Measurements from ENCODE around the gene IZUMO4. TPM values are rescaled to one million over a fixed set of nuclear protein-coding genes. Genes with fewer than 3 reads are reported as not detected.

Gene IZUMO4
- total RNA-seq, 4 donors from 2014 or later: 0.25 to 8.8 (median 4.3) TPM

- no peak for DNase-seq (ENCODE audit: low spot score in 2 of 2)
- intact Hi-C loops (cut with DNase I; ENCODE audit: low total_unique reads): no loop called here
- no peak overlapping the region for H3K4me3 ChIP-seq (ENCODE audit: low read depth, poor library complexity, severe bottlenecking)
- TF ChIP-seq, protein P1, sequence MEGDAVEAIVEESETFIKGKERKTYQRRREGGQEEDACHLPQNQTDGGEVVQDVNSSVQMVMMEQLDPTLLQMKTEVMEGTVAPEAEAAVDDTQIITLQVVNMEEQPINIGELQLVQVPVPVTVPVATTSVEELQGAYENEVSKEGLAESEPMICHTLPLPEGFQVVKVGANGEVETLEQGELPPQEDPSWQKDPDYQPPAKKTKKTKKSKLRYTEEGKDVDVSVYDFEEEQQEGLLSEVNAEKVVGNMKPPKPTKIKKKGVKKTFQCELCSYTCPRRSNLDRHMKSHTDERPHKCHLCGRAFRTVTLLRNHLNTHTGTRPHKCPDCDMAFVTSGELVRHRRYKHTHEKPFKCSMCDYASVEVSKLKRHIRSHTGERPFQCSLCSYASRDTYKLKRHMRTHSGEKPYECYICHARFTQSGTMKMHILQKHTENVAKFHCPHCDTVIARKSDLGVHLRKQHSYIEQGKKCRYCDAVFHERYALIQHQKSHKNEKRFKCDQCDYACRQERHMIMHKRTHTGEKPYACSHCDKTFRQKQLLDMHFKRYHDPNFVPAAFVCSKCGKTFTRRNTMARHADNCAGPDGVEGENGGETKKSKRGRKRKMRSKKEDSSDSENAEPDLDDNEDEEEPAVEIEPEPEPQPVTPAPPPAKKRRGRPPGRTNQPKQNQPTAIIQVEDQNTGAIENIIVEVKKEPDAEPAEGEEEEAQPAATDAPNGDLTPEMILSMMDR (IDR thresholded peaks at IDR 0.05): no peak
- TF ChIP-seq POLR2A (IDR thresholded peaks at IDR 0.05): no peak
- 75 to 79% methylated on average over 24 of the region's 24 CpGs for WGBS, 2 donors
Measured at GRCh38 chr19:2053601-2054389, 42.9 kb upstream of the IZUMO4 start.

DNA sequence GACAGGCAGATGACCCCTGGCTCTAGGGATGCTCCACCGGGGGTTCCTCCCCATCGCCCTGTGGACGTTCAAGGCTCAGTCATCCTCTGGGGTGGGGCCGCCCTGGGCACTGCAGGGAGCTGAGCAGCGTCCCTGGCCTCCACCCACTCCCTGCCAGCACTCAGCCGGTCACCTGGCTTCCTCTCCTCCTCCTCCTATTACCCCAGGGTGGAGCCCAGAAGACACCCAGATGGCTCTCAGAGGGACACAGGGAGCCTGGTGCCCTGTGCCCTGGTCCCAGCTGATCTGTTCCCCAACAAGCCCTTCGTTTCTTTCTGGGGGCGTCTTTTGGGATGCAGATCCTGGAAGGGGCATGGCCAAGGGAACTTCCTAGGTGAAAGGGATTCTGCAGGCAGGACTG is 42.0 kb upstream of the IZUMO4 start:
- intact Hi-C loops (cut with DNase I; ENCODE audit: low total_unique reads): no loop called here
- no peak for TF ChIP-seq POLR2A (IDR thresholded peaks at IDR 0.05)
- TF ChIP-seq, protein P1 (IDR thresholded peaks at IDR 0.05): no peak
- WGBS, 2 donors: 42 to 58% methylated on average over 7 to 8 of the region's 8 CpGs
- H3K4me3 ChIP-seq (ENCODE audit: low read depth, poor library complexity, severe bottlenecking): no peak overlapping the region
- DNase-seq (ENCODE audit: low spot score in 2 of 2): no peak

DNA sequence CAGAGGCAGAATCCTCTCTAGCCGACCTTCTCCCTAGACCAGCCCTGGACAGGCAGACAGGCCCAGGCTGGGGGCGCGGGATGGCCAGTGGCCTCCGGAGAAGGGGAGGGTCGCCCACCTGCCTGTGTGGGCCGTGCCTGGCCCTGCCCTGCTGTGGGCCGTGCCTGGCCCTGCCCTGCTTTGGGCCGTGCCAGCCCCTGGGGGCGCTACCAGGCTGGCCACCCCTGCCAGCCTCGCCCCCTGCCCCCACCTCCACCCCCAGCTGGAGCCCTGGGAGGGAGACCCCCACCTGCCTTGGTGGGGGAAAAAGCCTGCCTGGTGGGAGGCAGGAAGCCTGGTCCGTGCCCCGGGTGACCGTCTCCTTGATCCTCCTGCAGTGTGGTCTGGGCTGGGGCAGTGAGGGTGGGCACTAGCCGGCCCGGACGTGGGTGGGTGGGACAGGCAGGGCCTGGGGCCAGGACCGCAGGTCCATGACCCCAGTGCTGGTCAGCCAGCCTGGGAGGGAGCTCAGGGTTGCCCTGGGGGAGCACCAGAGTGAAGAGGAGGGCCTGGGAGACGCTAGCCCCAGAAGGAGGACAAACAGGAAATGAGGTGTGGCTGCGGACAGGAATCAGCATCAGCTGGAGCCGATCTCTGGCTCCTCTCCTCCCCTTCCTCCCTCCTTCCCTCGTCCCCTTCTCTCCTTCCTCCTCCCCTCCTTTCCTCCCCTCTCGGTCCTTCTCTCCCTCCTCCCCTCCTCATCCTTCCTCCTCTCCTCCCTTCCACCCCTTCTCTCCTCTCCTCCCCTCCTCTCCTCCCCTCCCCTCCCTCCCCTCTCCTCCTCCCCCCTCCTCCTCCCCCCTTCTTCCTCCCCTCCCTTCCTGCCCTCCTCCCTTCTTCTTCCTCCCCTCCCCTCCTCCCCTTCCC is 40.5 kb upstream of the IZUMO4 start:
- 1 to 4% methylated on average over 10 of the region's 22 CpGs for WGBS, 2 donors
- TF ChIP-seq, protein P1 (IDR thresholded peaks at IDR 0.05): no peak
- TF ChIP-seq POLR2A (IDR thresholded peaks at IDR 0.05): no peak
- H3K4me3 ChIP-seq (ENCODE audit: low read depth, poor library complexity, severe bottlenecking): no peak overlapping the region
- peak; percentile 68 to 93 for DNase-seq (ENCODE audit: low spot score in 2 of 2)
- intact Hi-C loops (cut with DNase I; ENCODE audit: low total_unique reads): no loop called here

DNA sequence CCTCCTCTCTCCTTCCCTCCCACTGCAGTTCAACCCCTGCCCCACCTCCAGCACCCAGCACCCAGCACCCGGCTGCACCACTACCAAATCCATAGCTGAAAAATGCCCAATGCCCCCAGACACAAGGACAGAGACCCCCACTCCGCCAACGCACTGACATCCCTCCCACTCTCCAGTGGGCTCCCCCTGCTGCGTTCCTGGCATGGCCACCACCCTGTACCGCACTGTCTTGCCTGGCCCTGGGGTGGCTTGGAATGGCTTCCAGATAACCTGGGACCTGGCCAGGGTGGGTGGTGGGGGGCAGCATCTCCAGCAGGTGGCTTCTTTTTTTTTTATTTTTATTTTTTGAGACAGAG is 39.9 kb upstream of the IZUMO4 start:
- H3K4me3 ChIP-seq (ENCODE audit: low read depth, poor library complexity, severe bottlenecking): no peak overlapping the region
- intact Hi-C loops (cut with DNase I; ENCODE audit: low total_unique reads): no loop called here
- DNase-seq (ENCODE audit: low spot score in 2 of 2): no peak
- TF ChIP-seq, protein P1 (IDR thresholded peaks at IDR 0.05): no peak
- no peak for TF ChIP-seq POLR2A (IDR thresholded peaks at IDR 0.05)
- WGBS, 2 donors: 25 to 28% methylated on average over 5 of the region's 5 CpGs

GRCh38 chr19:2057484-2058469 is 38.9 kb upstream of the IZUMO4 start:
- intact Hi-C loops (cut with DNase I; ENCODE audit: low total_unique reads): no loop called here
- no peak overlapping the region for H3K4me3 ChIP-seq (ENCODE audit: low read depth, poor library complexity, severe bottlenecking)
- WGBS, 2 donors: 77 to 85% methylated on average over 17 to 22 of the region's 23 CpGs
- DNase-seq (ENCODE audit: low spot score in 2 of 2): no peak
- TF ChIP-seq, protein P1 (IDR thresholded peaks at IDR 0.05): no peak
- TF ChIP-seq POLR2A (IDR thresholded peaks at IDR 0.05): no peak
